ENCODE data around the gene CCDC50.

The CCDC50 gene

GRCh38 chr3:191426311-191426710, 97.1 kb downstream of the CCDC50 start:
- Histone ChIP-seq H3K79me2 (ENCODE audit: insufficient read depth, low read length) (no peaks in the 10 kb centered on the region), H3K9me2 (replicated peaks; ENCODE audit: low read depth, low read length) (no peaks in the 10 kb centered on the region), H3K4me1 (ENCODE audit: insufficient read depth, low read length, poor library complexity, severe bottlenecking) (no peaks in the 10 kb centered on the region), H3K36me3 (ENCODE audit: insufficient read depth, low read length) (no peaks in the 10 kb centered on the region), H4K20me1 (ENCODE audit: insufficient read depth, low read length, poor library complexity, severe bottlenecking) (no peaks in the 10 kb centered on the region), H3K27me3 (ENCODE audit: insufficient read depth, low read length, poor library complexity, severe bottlenecking) (no peaks in the 10 kb centered on the region), H3F3A (ENCODE audit: low read depth) (no peaks in the 10 kb centered on the region), H3K9ac (ENCODE audit: low read depth, low read length, poor library complexity, severe bottlenecking) (no peak overlapping the region), H2AFZ (ENCODE audit: low read length) (no peak overlapping the region), H3K4me3 (ENCODE audit: low read length, poor library complexity, severe bottlenecking) (no peak overlapping the region), H3K4me2 (ENCODE audit: low read depth, low read length, poor library complexity, severe bottlenecking) (no peak overlapping the region), H3K9me3 (ENCODE audit: insufficient read depth, low read depth, low read length) (no peaks in the 10 kb centered on the region)
- TF ChIP-seq CTCF (conservative IDR thresholded peaks at IDR 0.05; ENCODE audit: low read length): no peak
- TF ChIP-seq EZH2phosphoT487 (IDR thresholded peaks at IDR 0.05; ENCODE audit: borderline replicate concordance): no peak

- H3K4me3 ChIP-seq (ENCODE audit: low read length, poor library complexity, severe bottlenecking): no peak overlapping the region
- H3K27me3 ChIP-seq (ENCODE audit: insufficient read depth, low read length, poor library complexity, severe bottlenecking): no peaks in the 10 kb centered on the region
- TF ChIP-seq CTCF (conservative IDR thresholded peaks at IDR 0.05; ENCODE audit: low read length) (no peak), EZH2phosphoT487 (IDR thresholded peaks at IDR 0.05; ENCODE audit: borderline replicate concordance) (no peak)
These were observed 99.0 kb downstream of the CCDC50 start for GRCh38 chr3:191428177-191428576.

GRCh38 chr3:191430103-191430502, 100.9 kb downstream of the CCDC50 start:
- Histone ChIP-seq H3K4me2 (ENCODE audit: low read depth, low read length, poor library complexity, severe bottlenecking) (no peak overlapping the region), H3K79me2 (ENCODE audit: insufficient read depth, low read length) (no peaks in the 10 kb centered on the region)
- TF ChIP-seq EZH2phosphoT487 (IDR thresholded peaks at IDR 0.05; ENCODE audit: borderline replicate concordance) (no peak), CTCF (conservative IDR thresholded peaks at IDR 0.05; ENCODE audit: low read length) (no peak)

More at GRCh38 chr3:191428177-191428576, 99.0 kb downstream of the CCDC50 start:
- no peak overlapping the region for H3K4me2 ChIP-seq (ENCODE audit: low read depth, low read length, poor library complexity, severe bottlenecking)
- no peaks in the 10 kb centered on the region for H3K36me3 ChIP-seq (ENCODE audit: insufficient read depth, low read length)
- no peak overlapping the region for H3K9ac ChIP-seq (ENCODE audit: low read depth, low read length, poor library complexity, severe bottlenecking)
- no peak overlapping the region for H2AFZ ChIP-seq (ENCODE audit: low read length)
- H3K79me2 ChIP-seq (ENCODE audit: insufficient read depth, low read length): no peaks in the 10 kb centered on the region
- no peaks in the 10 kb centered on the region for H3K9me2 ChIP-seq (replicated peaks; ENCODE audit: low read depth, low read length)
- H3K4me1 ChIP-seq (ENCODE audit: insufficient read depth, low read length, poor library complexity, severe bottlenecking): no peaks in the 10 kb centered on the region
- no peaks in the 10 kb centered on the region for H3F3A ChIP-seq (ENCODE audit: low read depth)
- no peaks in the 10 kb centered on the region for H4K20me1 ChIP-seq (ENCODE audit: insufficient read depth, low read length, poor library complexity, severe bottlenecking)
- H3K9me3 ChIP-seq (ENCODE audit: insufficient read depth, low read depth, low read length): no peaks in the 10 kb centered on the region

More at GRCh38 chr3:191430103-191430502, 100.9 kb downstream of the CCDC50 start:
- no peaks in the 10 kb centered on the region for H3K4me1 ChIP-seq (ENCODE audit: insufficient read depth, low read length, poor library complexity, severe bottlenecking)
- H3K4me3 ChIP-seq (ENCODE audit: low read length, poor library complexity, severe bottlenecking): no peak overlapping the region
- H2AFZ ChIP-seq (ENCODE audit: low read length): no peak overlapping the region
- H3K9me3 ChIP-seq (ENCODE audit: insufficient read depth, low read depth, low read length): no peaks in the 10 kb centered on the region
- no peak overlapping the region for H3K9ac ChIP-seq (ENCODE audit: low read depth, low read length, poor library complexity, severe bottlenecking)
- no peaks in the 10 kb centered on the region for H3K9me2 ChIP-seq (replicated peaks; ENCODE audit: low read depth, low read length)
- no peaks in the 10 kb centered on the region for H4K20me1 ChIP-seq (ENCODE audit: insufficient read depth, low read length, poor library complexity, severe bottlenecking)
- no peaks in the 10 kb centered on the region for H3K27me3 ChIP-seq (ENCODE audit: insufficient read depth, low read length, poor library complexity, severe bottlenecking)
- no peaks in the 10 kb centered on the region for H3K36me3 ChIP-seq (ENCODE audit: insufficient read depth, low read length)
- H3F3A ChIP-seq (ENCODE audit: low read depth): no peaks in the 10 kb centered on the region

Measured in Loucy (cell line).